GM19025 (cell line): Measurements from ENCODE around the gene ALG2.
"Not testable (repeated sequence)": the region's sequence is repeated elsewhere in the genome, so short reads cannot be mapped to it uniquely, and the experiment has no call there.

Experiments
- ATAC-seq: cut with Tn5 transposase; IDR thresholded peaks from one replicate; pipeline ENCODE4 v1.9.1; 2021; ENCODE audit warnings: mild to moderate bottlenecking, low read depth, moderate library complexity; ENCODE audit not compliant: unreplicated experiment

ALG2 gene

DNA sequence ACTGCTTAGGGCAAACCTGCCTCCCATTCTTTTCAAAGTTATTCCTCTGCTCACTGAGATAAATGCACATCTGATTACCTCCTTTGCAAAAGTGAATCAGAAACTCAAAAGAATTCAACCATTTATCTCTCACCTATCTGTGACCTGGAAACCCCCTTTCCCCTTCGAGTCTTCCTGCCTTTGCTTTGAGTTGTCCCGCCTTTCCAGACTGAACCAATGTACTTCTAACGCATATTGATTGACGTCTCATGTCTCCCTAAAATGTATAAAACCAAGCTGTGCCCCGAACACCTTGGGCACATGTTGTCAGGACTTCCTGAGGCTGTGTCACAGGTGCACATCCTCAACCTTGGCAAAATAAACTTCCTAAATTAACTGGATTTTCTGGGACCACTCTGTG is 25.3 kb downstream of the ALG2 start:
- not testable (repeated sequence) for ATAC-seq

DNA sequence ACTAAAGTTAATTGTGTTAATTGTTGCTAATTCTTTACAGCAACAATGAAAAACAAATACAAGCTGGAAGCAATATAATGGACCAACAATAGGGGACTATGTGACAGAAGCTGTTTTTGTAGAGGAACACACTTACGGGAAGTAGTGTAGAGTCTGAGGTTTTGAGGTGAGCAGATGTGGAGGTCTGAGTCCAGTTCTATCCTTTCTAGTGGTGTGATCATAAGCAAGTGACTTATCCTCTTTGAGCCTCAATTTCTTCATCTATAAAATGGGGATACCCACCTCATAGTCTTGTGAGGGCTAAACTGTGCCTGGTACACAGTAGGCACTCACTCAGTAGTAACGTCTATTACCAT is 28.3 kb downstream of the ALG2 start:
- no peak for ATAC-seq

DNA sequence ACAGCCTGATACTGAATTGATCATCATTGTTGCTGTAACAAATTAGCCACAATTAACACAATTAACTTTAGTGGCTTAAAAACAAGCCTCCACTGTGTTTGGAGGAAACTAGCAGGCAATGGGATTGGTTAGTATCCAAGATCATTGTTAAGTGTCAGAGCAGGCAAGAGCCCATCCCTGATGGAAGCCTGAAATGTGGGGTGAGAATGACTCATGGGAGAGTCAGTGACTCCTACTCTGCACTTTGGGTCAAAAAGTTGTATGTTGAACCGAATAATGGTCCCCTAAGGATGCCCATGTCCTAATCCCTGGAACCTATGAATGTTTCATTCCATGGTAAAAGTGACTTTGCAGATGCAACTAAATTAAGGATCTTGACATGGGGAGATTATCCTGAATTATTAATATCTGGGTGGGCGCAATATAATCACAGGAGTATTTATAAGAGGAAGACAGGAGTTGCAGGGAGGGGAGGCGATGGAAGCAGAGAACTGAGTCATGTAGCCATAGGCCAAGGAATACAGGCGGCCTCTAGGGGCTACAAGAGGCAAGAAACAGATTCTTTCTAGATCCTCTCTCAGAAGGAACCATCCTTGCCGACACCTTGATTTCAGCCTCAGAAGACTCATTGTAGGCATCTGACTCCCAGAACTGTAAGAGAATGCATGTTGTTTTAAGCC is 28.8 kb downstream of the ALG2 start:
- no peak for ATAC-seq

DNA sequence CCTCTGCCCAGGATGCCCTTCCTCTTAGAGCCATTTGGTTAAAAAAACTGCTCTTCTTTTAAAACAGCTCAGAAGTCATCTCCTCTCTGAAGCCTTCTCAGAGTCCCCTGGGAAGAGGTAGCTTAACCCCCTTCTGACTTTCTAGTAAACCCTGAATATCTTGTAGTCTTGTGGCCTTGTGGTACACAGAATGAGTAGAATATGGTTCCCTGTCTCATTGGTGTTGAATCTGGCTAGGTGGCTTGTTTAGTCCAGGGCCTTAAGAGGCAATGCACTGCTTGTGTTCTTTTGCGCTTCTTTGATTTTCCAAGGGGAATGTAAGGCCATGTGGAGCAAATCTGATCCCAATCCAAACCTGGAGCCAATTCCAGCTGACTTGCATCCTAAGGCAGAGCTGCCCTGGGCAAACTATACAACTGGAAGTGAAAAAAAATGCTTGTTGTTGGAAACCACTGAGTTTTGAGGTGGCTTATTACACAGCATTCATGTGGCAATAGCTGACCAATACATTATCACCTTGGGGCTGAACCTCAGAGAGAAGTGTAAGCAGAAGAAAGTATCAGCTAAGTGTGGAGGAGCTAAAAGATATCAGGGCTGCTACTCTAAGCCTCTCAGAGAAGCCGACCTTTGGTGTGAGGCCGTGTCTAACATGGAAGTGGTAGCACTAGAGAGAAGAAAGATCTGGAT is 31.0 kb downstream of the ALG2 start:
- ATAC-seq: no peak

DNA sequence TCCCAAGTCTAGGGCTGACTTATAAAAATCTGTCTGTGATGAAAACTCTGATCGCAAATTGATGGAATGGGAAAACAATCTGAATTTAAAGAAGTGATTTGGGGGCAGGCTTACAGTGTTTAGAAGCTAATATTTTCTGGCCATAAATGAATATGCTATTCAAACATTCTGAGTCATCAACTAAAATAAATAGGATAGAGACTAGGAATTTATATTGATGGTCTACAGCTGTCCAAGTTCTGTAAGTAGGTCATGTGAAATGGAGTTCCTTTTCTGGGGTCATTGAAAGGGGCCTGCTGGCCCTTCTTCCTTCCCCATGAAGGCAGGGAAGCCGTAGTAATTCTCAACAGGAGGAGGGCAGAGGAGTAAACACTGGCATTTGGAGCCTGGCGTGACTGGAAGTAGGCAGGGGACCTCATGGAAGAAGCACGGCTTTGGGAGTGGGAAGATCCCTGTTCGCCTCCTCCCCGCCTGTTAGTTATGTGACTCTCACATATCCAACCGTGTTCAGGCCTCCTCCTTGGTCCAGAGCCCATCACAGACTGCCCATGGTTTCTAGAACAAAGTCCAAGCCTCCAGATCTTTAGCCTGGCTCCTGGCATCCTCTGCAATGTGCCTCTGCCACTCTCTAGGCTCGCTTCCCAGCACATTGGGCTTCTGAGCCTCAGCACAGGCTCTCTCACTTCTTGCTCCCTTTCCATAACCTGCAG is 31.7 kb downstream of the ALG2 start:
- ATAC-seq: no peak

DNA sequence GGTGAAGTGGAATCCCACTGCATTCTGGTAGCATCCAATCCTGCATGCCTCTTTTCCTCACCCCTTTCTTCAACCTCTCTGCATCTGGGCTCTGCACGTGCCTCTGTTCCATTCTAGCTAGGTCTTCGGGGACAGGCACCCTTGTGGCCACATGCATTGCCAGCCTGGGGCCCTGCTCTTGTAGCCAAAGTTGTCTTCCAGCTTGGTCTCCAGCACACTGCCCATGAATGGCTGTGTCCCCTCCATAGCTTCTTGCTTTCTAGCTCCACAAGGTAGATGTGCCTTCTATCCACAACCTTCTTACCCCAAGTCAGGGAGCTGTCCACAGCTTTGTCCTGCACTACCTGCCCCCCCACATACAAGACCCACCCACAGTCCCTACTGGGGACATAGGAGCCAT is 32.6 kb downstream of the ALG2 start:
- ATAC-seq: no peak

DNA sequence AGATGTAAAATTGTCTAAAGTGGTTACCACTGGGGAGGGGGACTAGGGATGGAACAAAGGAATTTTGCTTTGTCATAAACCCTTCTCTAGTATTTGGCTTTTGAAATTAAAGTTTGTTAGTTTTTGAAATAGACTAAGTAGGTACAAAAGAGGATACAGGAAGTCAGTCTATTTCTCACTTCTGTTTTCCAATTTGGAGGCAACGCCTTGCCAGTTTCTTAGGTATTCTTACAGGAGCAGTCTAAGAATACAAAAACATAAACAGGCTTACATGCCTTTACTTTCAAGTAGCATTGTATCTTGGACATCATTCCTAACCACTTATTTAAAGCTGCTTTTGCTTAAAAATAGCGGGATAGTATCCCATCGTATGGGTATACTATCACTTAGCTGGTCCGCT is 34.4 kb downstream of the ALG2 start:
- ATAC-seq: no peak

DNA sequence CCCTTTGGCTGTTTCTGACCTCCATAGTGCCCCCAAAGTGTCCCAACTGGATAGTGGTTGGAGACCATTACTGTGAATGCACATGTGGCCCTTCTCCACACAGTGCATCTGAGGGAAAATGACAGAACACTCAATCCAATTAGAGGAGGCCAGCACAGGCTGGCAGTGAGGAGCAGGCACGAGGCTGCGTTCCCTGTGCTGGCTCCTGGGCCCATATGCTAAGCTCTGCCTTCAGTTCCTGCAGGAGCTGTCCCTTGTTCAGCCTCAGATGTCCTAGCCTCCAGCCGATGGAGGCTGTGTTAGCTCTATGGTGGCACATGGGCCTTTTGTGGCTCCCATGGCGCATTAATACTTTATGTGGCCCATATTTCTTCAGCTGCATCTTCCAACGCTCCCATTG is 35.8 kb downstream of the ALG2 start:
- no peak for ATAC-seq

DNA sequence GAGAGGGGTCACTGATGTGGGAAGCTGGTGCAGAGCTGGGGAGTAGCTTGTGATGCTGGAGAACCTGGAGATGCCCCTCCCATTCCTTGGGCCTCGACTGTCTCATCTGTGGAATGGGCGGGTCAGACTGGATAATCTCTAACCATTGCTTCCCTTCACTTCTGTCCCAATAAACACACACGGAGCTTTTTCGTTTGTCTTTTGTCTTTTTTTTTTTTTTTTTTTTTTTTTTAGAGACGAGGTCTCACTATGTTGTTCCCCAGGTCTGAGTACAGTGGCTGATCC is 36.5 kb downstream of the ALG2 start:
- ATAC-seq: no peak

DNA sequence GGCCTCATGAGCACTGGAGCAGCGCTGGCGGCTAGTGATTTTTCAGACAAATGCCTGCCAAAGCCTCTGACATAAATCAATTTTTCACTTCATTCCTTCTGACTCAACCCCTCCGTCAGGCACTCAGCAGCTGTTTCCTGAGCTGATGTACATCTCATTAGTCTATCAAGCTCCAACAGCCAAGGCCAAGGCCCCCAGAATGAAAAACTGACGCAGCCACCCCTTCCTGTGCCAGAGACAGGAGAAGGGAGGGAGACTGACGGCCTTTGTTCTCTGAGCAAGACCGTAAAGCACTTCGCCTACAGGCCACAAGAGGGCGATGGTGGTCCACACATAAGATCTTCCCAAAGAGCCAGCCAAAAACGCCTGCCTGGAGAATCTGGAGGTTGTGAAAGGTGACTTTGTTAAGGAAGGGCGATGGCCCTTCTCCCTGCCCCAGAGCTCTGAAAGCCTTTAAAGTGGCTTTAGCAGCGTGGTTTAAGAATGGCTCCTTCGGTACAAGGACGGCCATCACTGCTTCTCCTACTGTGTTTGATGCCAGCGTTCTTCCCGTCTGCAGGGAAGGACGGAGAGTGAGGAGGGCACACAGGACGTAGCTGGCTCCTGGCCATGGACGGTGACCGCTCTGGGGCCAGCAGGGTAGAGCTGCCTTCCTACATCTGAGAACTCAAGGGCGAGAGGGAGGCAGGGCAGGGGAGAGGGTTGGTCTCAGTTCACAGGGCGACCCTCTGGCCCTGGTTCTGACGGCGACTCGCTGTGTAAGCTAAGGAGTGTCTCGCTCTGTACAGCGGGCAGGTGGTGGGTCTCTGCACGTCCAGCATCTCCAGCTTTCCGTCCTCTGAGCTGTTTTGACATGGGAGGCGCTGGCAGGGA is 37.0 kb downstream of the ALG2 start:
- ATAC-seq: no peak

DNA sequence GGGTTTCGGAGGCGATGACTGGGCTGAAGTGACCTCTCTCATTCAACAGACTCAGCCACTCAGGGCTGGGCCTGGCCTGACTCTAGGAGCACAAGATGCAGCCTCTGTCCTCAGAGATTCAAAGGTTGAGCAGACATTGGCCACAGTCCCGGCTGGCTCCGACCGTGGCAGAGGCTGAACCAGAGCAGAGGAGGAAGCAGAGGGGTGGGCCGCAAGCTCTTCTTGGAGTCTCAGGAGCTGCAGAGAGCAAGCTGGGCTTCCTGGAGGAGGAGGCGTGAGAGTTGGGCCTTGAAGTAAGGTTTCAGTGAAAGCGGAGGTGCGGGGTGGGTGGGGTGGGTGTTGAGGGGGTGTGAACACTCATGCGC is 37.6 kb downstream of the ALG2 start:
- no peak for ATAC-seq

DNA sequence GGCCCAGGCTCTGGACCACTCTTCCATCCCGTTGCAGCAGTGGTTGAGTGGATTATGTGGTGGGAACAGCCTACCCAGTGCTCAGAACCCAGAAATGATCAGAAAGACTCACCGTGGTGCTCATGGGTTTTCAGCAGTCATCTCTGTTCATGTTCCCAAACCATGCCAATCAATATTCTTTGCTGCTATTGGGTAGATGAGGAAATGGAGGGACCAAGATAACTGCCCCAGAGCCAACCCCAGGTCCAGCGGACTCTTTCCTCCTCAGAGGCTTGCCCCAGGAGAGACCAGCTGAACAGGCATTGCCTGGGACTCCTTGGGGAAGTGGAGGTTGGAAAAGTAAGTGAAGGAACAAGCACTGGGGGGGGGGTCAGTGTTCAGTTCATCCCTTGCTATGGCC is 38.1 kb downstream of the ALG2 start:
- no peak for ATAC-seq

DNA sequence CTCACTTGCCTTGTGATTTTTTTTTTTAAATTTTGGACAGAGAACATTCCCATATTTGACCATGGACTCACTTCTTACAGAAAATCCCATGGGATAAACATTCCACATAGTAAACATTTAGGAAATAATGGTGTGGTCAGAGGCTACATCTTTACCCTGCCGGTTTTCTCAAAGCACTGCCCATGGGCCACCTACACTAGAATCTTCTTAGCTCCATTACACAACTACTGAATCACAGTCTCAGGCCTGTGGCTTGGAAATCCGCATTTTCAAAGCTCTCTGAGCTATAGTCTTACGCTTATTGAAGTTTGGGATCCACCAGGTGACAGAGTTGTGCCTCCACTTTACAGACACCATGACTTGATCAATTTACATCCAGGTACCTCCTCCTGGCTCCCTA is 39.4 kb downstream of the ALG2 start:
- ATAC-seq: no peak

DNA sequence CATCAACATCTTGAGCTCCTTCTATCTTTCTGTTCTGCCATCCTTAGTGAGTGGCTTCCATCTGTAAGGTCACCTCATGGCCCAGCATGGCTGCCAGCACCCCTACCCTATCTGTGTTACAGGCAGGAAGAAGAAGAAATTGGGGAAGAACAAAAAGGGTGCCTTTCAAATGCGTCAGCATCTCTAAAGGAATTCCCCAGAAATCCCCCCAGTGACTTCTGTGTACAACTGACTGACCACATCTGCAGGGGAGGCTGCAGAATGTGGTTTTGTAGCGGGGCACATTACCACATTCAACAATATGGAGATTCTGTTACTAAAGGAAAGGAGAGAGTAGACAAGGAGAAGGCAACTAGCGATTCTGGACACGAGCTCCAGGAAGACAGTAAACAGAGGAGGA is 40.1 kb downstream of the ALG2 start:
- ATAC-seq: peak; percentile 52

DNA sequence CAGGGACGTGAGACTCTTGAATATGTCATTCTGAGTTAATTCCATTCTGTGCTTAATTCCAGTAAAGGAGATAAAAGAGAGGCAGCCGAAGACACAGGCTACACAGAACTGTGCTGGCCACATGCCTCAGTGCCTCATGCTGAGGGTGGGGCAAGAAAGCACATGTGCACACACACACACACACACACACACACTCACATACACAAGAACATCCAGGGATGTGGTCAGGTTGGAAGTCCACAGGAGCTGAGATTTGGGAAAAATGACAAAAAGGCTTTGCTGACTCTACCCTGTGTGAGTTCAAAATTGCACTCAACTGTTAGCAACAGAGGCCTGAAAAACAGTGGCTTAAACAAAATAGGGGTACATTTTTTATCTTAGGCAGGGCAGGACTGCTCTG is 40.5 kb downstream of the ALG2 start:
- ATAC-seq: no peak

DNA sequence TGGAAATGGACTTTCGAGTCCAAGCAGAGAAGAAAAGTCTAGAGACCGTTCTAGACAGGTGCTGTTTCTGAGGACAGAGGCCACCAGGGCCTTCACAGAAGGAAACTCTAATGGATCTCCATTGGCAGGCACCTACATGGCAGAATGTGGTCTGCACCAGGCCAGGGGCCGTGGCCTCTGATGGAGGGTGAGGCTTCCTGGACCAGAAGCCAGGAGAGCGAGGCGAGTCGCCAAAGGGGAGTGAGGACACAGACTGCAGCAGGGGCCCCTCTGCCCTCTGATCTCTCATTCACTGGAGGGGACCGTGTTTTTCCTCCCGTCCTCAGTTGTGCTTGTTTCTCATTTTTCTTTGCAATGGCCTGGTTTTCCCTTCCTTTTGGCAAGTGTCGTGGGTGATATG is 41.1 kb downstream of the ALG2 start:
- ATAC-seq: no peak

DNA sequence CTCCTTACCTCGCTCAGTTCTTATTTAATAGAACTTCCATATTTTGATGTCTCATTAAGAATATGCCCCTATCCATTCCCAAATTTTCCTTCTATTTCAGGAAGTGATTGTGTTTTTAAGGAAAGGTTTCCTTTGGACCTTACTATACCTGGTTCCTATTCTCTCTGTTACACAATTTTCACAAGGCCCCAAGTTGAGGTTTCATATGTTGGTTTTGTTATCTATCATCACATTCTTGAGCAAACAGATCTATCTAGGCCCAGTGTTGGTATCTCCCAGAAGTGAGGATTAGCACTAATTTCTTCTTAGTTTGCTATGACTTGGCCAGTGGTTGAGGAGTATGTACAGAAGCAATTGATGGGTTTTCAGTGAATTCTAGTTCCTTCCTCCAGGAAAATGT is 41.5 kb downstream of the ALG2 start:
- ATAC-seq: peak; percentile 36

DNA sequence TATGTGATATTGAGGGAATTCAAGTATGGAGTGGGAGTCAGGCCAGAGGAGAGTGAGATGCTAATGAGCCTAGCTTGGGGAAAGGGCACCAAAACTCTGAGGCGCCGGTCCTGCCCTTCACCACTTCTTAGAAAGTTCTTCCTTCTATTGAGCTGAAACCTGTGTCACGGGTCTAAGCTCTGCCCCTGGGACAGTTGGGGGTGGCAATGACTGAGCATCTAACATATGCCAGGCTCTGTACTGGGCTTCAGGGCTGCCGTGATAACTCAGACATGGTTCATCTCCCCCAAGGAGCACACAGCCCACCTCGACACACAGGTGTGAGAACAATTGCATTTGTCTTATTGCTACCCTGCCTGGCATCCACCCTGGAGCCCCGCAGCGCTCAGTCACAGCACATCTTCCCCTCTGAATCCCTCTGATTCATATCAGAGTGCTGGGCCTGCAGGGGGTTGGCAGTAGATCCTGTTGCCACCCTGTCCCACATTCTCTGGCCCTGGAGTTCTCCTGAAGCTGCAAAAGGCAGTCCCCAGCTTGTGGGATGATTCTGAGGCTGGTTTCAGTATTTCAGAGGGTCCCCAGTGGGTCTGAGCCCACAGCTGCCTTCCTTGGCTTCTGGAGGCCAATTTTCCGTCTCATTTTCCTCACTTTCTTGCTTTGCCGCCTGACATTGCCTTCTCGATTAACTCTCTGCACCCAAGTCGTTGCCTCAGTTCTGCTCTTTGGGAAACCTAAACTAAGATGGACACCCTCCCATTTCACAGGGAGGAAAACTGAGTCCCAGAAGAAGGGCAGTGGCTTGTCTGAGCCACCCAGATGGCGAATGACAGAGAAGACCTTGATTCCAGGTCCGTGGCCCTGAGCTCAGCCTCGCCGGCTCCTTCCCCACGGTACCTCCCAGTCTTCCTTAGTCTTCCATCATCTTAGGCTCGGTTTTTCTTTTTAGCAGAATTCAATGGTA is 42.5 kb downstream of the ALG2 start:
- no peak for ATAC-seq

DNA sequence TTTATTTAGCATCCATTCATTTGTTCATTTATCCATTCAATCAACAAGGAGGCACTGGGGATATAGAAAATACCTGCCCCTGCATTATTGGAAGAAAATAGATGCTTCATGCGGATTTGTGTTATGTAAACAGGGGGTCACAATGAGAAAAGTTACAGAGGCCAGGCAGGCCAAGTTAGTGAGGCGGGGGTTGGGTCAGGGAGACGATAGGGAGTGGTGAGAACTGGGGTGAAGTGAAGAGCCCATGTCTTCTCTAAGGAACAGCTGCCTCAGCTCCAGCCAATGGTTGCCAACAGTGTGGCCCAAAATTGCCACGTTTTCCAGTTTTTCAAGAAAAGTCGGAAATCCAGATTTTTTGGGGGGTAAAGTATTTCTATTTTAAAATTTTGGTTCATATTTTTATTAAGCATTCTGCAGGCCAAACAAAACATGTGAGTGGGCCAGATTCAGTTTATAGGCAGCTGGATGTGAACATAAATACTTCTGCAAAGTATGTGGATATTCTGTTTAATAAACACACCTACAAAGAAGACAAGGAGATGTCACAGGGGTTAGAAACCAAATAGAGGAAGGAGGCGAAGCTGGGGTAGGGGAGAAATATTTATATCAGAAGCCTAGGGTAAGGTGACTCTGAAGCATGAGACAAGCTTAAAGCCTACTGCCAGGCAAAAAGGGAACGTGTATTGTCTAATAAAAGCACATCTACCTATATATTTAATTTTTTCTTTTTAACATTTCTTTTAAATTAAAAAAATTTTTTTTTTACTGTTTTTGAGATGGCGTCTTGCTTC is 44.0 kb downstream of the ALG2 start:
- ATAC-seq: no peak
